ENCODE results near the gene MRPL44. TPM values are rescaled to one million over a fixed set of nuclear protein-coding genes. Genes with fewer than 3 reads are reported as not detected.

The MRPL44 gene
- total RNA-seq, 1 donor from 2014 or later: 70.8 TPM

GRCh38 chr2:223950448-223951347, 6.6 kb upstream of the MRPL44 start:
- H3K27me3 ChIP-seq: no peaks in the 10 kb centered on the region
- peaks cover 64% of the 10 kb centered on the region for H3K4me1 ChIP-seq
- Mint-ChIP-seq H3K27me3 (ENCODE audit: insufficient read depth, low read depth) (no peaks in the 10 kb centered on the region), H3K4me1 (peaks cover 37% of the 10 kb centered on the region), H3K9me3 (no peaks in the 10 kb centered on the region), H3K27ac (peak overlapping the region; percentile 40), H3K36me3 (no peaks in the 10 kb centered on the region), H3K4me3 (no peak overlapping the region)
- peak overlapping the region; percentile 36 for H3K4me2 ChIP-seq
- no peak for DNase-seq (ENCODE audit: low spot score)
- H3K79me2 ChIP-seq (ENCODE audit: low read depth): no peaks in the 10 kb centered on the region
- H4K20me1 ChIP-seq (ENCODE audit: low read depth): no peaks in the 10 kb centered on the region
- no peaks in the 10 kb centered on the region for H3K36me3 ChIP-seq
- TF ChIP-seq EZH2phosphoT487 (IDR thresholded peaks at IDR 0.05) (no peak), CTCF (IDR thresholded peaks at IDR 0.05) (no peak), EZH2 (IDR thresholded peaks at IDR 0.05) (no peak)
- no peak overlapping the region for H2AFZ ChIP-seq (replicated peaks)
- peak overlapping the region; percentile 99 for H3K27ac ChIP-seq
- H3K4me3 ChIP-seq: no peak overlapping the region
- no peaks in the 10 kb centered on the region for H3K9me3 ChIP-seq (ENCODE audit: low read depth)
- H3K9ac ChIP-seq: no peak overlapping the region
- peaks cover 63% of the 10 kb centered on the region for H3F3A ChIP-seq (ENCODE audit: low read depth)

- Histone ChIP-seq H3K9me3 (ENCODE audit: low read depth) (no peaks in the 10 kb centered on the region), H3F3A (ENCODE audit: low read depth) (peaks cover 68% of the 10 kb centered on the region), H3K27ac (peak overlapping the region; percentile 99), H3K4me1 (peaks cover 65% of the 10 kb centered on the region), H3K79me2 (ENCODE audit: low read depth) (peaks cover 2% of the 10 kb centered on the region), H3K4me3 (peak overlapping the region; percentile 15), H3K4me2 (peak overlapping the region; percentile 73), H4K20me1 (ENCODE audit: low read depth) (no peaks in the 10 kb centered on the region), H3K36me3 (no peaks in the 10 kb centered on the region), H3K9ac (no peak overlapping the region), H2AFZ (replicated peaks) (no peak overlapping the region), H3K27me3 (no peaks in the 10 kb centered on the region)
- Mint-ChIP-seq H3K36me3 (no peaks in the 10 kb centered on the region), H3K9me3 (no peaks in the 10 kb centered on the region), H3K4me3 (no peak overlapping the region), H3K27ac (peak overlapping the region; percentile 4), H3K4me1 (peaks cover 34% of the 10 kb centered on the region), H3K27me3 (ENCODE audit: insufficient read depth, low read depth) (peaks cover 6% of the 10 kb centered on the region)
- TF ChIP-seq EZH2 (IDR thresholded peaks at IDR 0.05) (no peak), EZH2phosphoT487 (IDR thresholded peaks at IDR 0.05) (peak; percentile 67)
- peak; percentile 89 for DNase-seq (ENCODE audit: low spot score)
Measured at GRCh38 chr2:223952280-223952968, 4.8 kb upstream of the MRPL44 start.

GRCh38 chr2:223954401-223954800, 2.9 kb upstream of the MRPL44 start:
- no peaks in the 10 kb centered on the region for H3K27me3 ChIP-seq
- H3K79me2 ChIP-seq (ENCODE audit: low read depth): peaks cover 21% of the 10 kb centered on the region
- H3K4me1 Mint-ChIP-seq: peaks cover 44% of the 10 kb centered on the region
- no peak overlapping the region for H3K9ac ChIP-seq
- no peak overlapping the region for H3K4me2 ChIP-seq
- peaks cover 15% of the 10 kb centered on the region for H4K20me1 ChIP-seq (ENCODE audit: low read depth)
- H2AFZ ChIP-seq (replicated peaks): peak overlapping the region; percentile 40
- H3K4me3 Mint-ChIP-seq: no peak overlapping the region
- H3K36me3 Mint-ChIP-seq: no peaks in the 10 kb centered on the region
- no peak overlapping the region for H3K27ac Mint-ChIP-seq
- no peaks in the 10 kb centered on the region for H3K9me3 Mint-ChIP-seq
- no peaks in the 10 kb centered on the region for H3K9me3 ChIP-seq (ENCODE audit: low read depth)
- DNase-seq (ENCODE audit: low spot score): peak; percentile 38
- H3K27ac ChIP-seq: peak overlapping the region; percentile 52
- H3F3A ChIP-seq (ENCODE audit: low read depth): peaks cover 58% of the 10 kb centered on the region
- H3K36me3 ChIP-seq: no peaks in the 10 kb centered on the region
- TF ChIP-seq CTCF (IDR thresholded peaks at IDR 0.05) (no peak), EZH2 (IDR thresholded peaks at IDR 0.05) (no peak), EZH2phosphoT487 (IDR thresholded peaks at IDR 0.05) (no peak)
- H3K4me1 ChIP-seq: peaks cover 67% of the 10 kb centered on the region
- H3K27me3 Mint-ChIP-seq (ENCODE audit: insufficient read depth, low read depth): peaks cover 6% of the 10 kb centered on the region
- H3K4me3 ChIP-seq: no peak overlapping the region
